ENCODE data around the gene ST3GAL4.

The ST3GAL4 gene

GRCh38 chr11:126404367-126404766, 48.9 kb downstream of the ST3GAL4 start:
- TF ChIP-seq CTCF (IDR thresholded peaks at IDR 0.05; ENCODE audit: borderline replicate concordance, insufficient read depth, low read depth, low read length): no peak
- no peak overlapping the region for H3K4me3 ChIP-seq (ENCODE audit: low read depth, low read length)

DNA sequence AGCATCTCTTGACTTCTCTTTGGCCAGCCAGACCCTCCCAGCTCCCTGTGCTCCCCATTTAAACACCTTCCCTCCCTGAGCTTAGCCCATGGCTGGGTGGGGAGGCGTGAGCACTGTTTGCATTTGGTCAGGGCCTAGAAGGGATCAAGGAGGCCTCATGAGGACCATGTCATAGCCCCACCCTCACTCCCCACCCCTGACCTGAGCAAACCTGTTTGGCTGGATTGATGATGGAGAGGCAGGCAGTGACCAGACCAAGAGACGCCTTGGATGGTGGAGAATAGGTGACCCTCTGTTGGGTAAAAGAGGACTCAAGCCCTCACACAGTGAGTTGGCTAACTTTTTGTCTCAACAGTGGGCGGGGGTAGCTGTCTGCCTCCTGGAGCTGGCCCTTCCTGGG, 49.9 kb downstream of the ST3GAL4 start:
- H3K4me3 ChIP-seq (ENCODE audit: low read depth, low read length): no peak overlapping the region
- TF ChIP-seq CTCF (IDR thresholded peaks at IDR 0.05; ENCODE audit: borderline replicate concordance, insufficient read depth, low read depth, low read length): no peak

DNA sequence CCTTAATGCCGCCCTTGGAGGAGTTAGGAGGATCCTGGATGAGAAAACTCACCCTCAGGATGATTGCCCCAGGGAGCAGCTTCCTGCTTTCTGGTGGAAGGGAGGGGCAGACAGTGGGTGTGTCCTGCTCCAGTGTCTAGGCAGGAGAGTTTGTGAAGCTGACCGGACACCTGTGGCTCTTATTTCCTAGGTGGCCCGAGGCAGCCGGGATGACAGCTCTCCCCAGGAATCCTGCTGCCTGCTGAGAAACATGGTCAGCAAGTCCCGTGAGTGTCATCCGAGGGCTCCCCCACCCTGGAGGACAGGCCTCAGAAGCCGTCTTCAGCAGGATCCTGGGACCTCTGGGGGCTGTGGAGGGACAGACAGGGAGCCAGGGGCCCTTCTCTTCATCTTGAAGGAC, 50.4 kb downstream of the ST3GAL4 start:
- H3K4me3 ChIP-seq (ENCODE audit: low read depth, low read length): no peak overlapping the region

GRCh38 chr11:126406368-126406767, 50.9 kb downstream of the ST3GAL4 start:
- no peak for TF ChIP-seq CTCF (IDR thresholded peaks at IDR 0.05; ENCODE audit: borderline replicate concordance, insufficient read depth, low read depth, low read length)
- H3K4me3 ChIP-seq (ENCODE audit: low read depth, low read length): no peak overlapping the region

More for the DNA sequence above, 50.4 kb downstream of the ST3GAL4 start:
- TF ChIP-seq CTCF (IDR thresholded peaks at IDR 0.05; ENCODE audit: borderline replicate concordance, insufficient read depth, low read depth, low read length): no peak

DNA sequence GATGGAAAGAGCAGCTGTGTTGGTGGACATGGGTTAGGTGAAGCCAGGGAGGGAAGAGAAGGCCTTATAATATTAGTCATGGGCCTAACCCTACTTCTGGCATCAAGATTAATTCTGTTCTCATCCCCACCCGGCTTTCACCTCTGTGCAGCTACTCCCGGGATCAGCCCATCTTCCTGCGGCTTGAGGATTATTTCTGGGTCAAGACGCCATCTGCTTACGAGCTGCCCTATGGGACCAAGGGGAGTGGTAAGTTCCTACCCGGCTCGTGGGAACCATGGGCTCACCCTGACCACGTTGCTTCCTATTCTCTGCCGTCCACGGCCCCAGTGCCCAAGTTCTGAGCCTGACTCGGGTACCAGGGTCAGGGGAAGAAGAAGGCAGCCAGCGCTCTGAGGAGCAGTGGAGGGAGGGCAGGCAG, 51.6 kb downstream of the ST3GAL4 start:
- TF ChIP-seq CTCF (IDR thresholded peaks at IDR 0.05; ENCODE audit: borderline replicate concordance, insufficient read depth, low read depth, low read length): no peak
- H3K4me3 ChIP-seq (ENCODE audit: low read depth, low read length): no peak overlapping the region

GRCh38 chr11:126407682-126408288, 52.3 kb downstream of the ST3GAL4 start:
- H3K4me3 ChIP-seq (ENCODE audit: low read depth, low read length): no peak overlapping the region
- no peak for TF ChIP-seq CTCF (IDR thresholded peaks at IDR 0.05; ENCODE audit: borderline replicate concordance, insufficient read depth, low read depth, low read length)

- no peak for TF ChIP-seq CTCF (IDR thresholded peaks at IDR 0.05; ENCODE audit: borderline replicate concordance, insufficient read depth, low read depth, low read length)
Observed at GRCh38 chr11:126408496-126408895, 53.0 kb downstream of the ST3GAL4 start.

More at GRCh38 chr11:126408496-126408895, 53.0 kb downstream of the ST3GAL4 start:
- no peak overlapping the region for H3K4me3 ChIP-seq (ENCODE audit: low read depth, low read length)
